HG03045 (cell line): ENCODE data around the gene ZFPM1.

ENCODE experiments used
- ATAC-seq: cut with Tn5 transposase; IDR thresholded peaks from one replicate; pipeline ENCODE4 v1.9.1; 2021; ENCODE audit warnings: mild to moderate bottlenecking, moderate library complexity; ENCODE audit not compliant: unreplicated experiment

The ZFPM1 gene

DNA sequence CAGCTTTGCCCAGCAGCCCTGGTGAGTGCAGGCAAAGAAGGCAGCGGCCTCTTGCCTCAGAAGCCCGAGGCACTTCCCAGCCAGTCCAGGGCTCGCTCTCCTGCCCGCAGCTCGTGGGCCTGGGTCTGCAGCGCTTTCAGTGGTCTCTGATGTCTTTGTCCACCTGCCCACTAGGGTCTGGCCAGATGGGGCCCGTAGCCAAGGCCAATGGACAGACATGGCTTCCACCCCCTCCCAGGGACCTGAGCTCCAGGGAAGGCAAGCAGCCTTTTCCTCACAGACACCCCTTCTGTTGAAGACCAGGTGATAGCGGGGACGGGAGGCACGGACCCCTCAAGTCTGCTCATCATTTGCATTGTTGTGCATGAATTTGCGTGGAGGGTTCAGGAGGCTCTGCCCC lies 83.4 kb downstream of the ZFPM1 start:
- ATAC-seq = no peak

DNA sequence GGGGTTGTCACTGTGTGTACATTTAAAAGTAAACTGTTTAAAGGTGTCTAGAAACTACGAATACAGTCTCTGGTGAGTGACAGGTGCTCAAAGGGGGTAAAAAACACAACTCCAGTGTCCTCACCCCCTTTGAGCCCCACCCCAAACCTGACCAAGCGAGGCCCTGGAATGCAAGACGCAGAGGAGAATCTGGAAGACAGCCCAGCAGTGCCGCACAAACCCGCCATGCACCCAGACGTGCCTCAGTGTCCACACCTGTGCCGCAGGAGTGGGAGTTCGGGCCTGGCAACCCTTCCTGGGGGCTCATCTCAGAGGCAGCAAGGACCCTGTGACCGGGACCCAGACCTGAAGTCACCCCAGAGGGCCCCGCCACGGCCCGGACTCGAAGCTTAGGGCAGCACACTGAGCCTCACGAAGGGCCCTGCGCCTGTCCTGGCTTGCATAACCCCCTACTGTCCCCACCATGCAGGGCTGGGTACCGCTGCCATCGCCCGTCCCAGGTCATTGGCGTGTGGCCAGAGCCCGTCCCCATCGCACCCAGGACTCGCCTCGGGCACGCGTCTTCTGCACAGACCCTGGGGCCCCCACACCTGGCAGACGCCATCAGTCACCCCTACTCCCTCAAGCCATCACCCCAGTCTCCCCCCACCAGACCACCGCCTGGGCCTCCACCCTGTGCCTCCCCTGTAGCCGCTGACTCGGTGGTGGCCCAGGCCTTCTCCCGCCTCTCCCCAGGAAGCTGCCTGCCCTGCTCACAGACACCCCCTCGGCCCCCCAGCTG lies 84.1 kb downstream of the ZFPM1 start:
- ATAC-seq = no peak

DNA sequence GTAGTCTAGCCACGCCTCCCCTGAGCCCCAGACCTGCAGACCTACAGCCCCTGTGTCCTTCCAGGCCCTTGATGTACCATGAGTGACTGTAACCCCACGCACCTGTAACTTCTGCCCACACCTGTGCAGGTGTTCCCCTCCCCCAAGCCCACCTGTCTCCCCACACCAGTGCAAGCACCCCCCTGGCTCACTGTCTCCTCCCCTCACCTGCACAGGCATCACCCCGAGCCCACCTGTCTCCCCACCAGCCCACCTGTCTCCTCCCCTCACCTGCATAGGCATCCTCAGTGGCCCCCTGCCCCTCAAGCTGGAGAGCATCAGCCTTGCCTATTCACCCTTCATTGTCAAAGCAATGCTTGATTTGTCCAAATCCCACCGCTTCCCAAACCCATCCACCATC lies 84.8 kb downstream of the ZFPM1 start:
- no peak for ATAC-seq

DNA sequence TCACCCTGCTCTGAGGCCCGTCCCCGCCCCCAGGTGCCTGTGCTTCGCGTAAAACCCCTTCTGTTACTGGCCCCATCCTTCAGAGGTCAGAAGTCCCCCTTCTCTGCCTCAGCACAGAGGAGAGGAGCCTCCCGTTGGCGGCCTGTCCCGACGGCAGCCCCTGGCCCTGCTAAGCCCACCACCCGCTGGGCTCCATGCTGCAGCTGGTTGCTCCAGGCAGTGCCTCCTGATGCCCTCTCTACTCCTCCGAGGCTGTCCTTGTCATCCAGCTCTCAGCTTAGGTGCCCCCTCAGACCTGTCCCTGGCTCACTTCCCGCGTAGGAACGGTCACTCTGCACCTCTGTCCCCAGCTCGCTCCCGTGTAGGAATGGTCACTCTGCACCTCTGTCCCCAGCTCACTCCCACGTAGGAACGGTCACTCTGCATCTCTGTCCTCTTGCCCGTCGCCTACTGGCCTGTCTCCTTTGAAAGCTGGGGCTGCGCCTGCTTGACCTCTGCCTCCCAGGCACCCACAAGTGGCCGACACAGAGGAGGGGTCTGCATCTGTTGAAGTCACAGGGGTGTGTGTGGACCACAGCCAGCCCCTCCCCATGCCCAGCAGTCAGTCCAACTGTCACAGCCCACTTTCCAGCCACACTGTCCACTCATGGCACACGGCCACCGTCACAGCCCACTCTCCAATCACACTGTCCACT lies 85.4 kb downstream of the ZFPM1 start:
- no peak for ATAC-seq

DNA sequence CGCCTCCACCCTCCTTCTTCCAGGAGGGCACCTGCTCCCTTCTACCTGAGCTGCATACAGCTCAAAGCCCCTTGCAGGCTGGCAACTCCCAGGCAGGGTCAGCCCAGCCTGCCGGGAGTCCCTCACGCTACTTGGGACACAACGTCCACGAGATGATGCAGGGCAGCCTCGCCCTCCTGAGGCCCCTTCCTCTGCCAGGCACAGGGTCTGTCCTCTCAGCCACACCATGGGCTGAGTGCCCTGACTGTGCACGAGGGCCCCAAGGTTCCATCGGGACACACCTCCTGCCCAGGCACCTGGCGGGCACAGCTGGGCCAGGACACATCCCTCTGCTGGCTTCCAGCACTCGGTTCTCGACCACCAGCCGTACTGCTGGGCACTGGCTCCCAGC lies 86.2 kb downstream of the ZFPM1 start:
- ATAC-seq = no peak

DNA sequence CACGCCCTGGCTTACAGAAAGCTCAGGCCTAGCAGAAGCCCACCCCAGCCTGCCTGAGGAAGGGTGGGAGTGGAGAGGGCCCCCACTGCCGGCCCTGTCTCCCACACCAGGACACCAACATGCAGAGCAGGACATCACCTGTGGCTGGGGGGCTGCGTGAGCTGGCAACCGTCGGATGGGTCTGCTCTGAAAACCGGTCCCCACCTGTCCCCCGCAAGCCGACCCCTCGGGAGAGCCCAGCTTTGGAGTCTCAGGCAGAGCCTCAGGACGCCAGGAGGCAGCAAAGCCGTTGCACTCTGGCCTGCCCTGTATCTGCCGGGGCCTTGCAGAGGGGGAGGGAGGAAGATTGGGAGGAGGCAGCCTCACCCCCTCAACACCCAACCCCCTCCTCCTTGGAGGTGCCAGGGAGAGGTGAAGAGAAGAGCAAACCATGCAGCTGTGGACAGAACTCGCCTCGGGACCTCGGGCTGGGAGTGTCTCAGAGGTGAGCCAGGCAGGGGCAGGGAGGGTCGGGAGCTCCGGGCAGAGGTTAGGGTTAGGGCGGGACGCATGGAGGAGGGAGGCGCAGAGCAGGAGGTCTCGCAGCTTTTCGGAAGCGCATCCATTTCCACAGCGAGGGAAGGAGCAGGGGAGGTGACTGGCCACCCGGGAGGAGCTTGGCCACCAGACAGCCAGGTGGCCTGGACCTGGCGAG lies 86.7 kb downstream of the ZFPM1 start:
- ATAC-seq = no peak

DNA sequence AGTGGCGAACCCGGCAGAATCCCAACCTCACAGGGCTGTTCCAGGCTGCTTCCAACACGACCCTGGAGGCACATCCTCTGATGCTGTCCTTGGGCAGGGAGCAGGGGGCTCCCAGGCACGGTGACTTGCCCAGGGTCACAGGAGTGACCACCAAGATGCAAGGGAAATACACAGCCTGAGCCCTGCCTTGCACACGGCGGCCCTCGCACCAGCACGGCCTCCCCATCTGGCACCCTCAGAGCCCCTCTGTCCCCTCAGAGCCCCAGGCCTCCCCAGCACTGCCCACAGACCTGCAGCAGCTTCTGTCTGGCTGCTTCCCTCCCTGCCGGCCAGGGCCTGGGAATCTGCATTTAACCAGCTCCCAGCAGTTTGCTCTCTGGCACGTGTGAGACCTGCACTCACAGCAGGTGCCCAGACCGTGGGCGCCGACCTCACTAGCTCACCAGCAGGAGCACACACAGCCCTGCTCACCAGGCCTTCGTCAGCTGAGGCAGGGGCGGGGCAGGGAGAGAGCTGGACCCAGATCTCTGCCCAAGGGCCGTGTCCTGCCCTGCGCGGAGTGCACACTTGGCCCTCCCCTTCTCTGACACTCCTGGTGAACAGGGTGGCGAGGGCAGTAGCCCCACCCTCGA lies 87.4 kb downstream of the ZFPM1 start:
- no peak for ATAC-seq

DNA sequence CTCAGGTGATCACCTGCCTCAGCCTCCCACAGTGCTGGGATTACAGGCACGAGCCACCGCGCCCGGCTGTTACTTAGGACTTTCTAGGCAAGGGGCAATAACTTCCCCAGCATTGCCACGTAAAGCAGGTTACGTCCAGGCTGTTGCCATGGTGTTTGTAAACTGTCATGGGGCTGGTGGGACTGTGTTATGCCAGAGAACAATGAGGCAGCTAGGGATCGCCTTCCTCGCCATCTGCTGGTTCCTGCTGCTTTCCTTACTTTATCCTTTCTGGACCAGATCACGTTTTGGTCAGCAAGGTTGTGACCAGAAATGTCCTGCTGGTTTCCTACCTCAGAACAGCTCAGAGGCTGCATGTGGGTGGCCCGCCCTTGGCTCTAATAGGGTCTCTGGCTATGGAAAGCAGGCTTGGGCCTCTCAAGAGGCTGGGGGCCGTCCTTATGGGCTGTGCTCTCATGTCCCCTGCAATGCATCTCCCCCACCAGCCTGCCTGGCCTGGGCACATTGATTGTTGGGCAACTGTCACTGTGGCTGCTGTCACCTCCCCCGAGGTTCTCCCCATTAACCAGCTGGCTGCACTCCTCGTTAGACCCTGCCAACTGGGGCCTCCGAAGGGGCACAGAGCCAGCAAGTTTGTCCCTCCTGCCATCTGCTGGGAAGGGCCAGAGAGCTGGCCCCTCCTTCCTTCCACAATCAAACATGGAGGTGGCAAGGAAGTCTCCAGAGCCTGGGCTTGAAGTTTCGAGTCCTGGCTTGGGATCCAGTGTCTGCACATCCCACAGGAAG lies 88.9 kb downstream of the ZFPM1 start:
- ATAC-seq = no peak

DNA sequence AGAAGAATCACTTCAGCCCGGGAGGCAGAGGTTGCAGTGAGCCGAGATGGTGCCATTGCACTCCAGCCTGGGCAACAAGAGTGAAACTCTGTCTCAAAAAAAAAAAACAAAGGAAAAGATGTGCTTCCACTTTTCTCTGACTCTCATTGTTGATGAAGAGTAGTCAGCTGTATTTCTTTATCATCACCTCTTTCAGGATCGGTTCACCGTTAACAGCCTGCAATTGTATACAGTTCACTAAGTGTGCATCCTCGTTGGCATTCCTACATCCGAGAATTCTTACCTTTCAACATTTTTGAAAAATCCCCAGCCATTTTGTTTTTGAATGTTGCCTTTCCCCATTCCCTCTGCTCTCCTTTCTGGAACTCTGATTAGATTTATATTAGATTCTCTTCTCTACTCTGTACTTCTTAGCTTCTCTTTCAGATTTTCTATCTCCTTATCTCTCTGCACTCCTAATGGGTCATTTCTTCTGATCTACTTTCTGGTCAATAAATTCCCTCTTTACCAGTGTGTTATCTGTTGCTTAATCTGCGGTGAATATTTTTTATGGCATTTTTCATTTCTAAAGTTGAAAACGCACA lies 90.2 kb downstream of the ZFPM1 start:
- no peak for ATAC-seq

DNA sequence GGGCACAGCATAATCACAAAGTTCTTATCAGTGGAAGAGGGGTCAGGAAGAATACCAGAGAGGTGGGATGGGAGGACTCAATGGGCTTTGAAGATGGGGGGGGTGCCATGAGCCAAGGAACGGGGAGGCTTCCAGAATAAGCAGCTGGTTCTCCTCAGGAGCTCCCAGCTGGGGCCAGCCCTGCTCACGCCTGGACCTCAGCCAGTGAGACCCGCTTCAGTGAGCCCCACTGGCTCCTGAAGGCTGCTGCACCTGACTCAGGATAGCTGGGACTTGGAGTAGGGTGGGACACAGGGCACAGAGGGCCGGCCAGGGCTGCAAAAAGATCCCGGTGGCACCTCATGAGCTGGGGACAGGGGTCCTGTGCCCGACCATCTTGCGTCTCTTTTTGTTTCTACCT lies 92.7 kb downstream of the ZFPM1 start:
- ATAC-seq = no peak

DNA sequence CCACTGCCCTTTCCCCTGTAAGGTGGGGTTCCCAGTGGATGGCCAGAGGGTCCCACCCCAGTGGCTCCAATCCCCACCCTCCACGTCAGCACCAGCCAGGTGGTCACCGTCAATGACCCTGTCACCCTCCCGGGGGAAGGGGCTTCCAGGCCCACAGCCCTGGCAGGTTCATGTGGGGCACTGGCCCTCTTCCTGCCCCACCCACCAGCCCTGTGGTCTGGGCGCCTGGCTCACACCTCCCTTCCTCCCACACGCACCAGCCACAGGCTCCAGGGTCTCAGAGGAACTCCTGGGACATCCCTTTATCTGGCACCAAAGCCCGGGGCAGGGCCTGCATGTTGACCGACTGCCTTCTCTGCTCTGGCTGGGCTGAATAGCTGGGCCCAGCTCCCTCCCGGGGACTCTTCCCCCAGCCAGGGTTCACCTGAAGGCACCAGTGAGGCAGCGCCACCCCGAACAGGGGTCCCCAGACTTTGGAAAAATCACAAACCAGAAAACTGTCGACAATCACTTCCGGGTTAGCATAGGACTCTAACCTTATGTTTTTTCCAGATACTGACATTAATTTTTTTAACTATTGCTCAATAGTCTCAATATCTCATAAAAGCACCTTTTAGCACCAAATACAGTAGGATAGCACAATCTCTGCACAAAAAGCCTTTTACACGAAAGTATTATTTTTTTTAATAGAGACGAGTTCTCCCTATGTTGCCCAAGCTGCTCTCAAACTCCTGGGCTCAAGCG lies 95.2 kb downstream of the ZFPM1 start:
- ATAC-seq = no peak

DNA sequence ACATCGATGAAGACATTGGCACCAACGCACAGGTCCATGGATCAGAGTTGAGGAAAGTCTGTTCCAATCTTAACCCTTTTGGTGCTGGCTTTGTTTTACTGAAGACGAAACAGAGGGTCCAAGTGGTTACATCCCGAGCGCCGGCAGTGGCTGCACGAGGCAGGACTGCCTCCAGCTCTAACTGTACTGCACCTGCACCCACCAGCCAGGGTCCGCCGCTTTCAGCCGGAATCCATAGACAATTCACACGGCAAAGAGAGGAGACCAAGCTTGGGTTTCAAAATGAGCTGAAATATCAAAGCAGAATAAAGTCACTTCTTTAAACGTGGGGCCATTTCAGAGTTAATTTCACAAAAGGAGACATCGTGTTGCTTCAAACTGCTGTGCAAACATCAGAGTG lies 95.9 kb downstream of the ZFPM1 start:
- no peak for ATAC-seq

DNA sequence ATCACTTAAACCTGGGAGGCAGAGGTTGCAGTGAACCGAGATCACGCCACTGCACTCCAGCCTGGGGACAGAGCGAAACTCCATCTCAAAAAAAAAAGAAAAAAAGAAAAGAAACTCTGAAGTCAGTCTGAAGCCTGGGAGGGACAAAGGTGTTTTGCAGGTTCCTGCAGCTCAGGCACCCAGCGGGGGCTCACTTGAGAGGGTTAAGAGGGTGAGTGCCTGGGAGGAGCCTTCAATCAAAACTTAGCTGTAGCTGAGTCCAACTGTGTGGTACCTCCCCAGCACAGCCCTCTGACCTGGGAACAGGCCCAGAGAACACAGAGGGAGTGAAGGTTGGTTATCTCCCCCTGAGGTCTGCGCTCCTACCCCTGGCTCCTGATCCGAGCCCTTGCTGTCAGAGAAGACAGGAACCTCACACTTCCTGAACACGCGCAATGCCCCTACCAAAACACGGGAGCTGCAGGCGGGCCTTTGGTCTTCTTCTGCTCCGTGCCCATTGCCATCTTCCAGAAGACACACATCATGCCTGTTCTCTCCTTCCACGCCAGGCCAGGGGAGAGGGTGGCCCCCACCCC lies 96.7 kb downstream of the ZFPM1 start:
- no peak for ATAC-seq

DNA sequence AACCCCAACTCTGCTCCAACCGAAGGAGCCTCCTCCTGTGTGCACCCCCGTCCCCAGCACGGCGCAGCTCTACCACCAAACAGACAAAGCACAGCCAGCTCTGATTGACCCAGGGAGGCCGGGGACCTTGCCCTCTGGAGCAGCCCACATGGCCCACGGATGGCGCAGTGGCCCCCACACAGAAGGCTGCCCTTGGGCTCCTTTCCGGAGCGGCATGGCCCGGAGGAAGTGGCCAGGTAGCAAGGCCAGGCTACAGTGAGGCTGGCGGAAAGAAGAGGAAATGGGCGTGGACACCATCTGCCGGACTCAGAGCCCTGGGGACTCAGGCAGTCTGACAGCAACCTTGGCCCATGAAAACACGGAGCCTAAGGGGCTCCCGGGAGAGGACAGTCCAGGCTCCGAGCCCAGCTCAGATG lies 97.2 kb downstream of the ZFPM1 start:
- no peak for ATAC-seq

DNA sequence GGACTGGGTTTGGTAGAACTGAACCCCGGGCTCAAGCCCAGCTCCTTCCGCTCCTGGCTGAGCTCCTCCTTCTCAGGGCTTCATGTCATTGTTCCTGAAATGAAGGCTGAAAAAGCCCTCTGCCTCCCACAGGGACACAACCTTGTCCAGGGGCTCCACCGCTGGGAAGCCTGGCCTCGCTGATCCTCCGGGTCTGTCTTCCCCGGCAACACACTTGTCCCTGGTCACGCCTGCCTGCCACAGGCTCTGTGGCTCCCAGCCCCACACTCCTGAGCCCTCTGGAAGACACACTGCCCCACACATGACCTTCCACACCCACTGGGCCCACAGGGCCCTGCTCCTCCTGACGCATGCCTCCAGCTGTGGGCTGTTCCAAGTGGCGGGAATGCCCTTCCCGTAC lies 99.1 kb downstream of the ZFPM1 start:
- no peak for ATAC-seq

DNA sequence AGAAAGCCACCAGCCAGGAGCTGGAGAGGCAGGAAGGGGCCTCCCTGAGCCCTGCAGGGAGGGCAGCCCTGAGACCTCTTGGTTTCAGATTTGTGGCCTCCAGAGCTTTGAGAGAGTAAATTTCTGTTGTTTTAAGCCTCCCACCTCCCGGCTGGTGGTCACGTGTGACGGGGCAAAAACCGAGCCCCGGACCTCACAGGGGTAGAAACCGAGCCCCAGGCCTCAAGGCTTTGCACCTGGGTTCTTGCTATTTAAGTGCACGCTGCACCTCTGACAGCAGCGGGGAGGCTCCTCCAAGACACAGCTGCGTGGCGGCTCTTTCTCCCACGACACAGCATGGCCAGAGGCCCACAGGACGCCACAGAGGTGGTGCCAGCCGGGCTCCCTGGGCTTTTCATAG lies 99.7 kb downstream of the ZFPM1 start:
- no peak for ATAC-seq

DNA sequence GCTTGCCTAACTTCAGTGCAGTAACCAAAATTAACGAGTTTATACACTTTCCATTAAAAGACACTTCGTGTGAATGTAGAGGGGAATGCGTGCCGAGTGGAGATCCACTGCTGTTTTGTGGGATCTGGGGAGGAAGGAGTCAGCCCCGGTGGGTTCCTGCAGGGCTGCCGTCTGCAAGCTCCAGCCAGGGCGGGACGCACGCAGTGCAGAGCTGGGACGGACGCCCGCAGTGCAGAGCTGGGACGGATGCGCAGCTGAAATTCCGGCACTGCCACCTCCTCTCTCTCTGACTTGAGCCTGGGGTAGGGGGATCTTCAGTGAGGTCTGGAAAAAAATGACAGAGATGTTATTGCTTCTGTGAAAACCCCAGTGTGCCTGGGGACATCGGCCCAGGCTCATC lies 100.7 kb downstream of the ZFPM1 start:
- no peak for ATAC-seq

DNA sequence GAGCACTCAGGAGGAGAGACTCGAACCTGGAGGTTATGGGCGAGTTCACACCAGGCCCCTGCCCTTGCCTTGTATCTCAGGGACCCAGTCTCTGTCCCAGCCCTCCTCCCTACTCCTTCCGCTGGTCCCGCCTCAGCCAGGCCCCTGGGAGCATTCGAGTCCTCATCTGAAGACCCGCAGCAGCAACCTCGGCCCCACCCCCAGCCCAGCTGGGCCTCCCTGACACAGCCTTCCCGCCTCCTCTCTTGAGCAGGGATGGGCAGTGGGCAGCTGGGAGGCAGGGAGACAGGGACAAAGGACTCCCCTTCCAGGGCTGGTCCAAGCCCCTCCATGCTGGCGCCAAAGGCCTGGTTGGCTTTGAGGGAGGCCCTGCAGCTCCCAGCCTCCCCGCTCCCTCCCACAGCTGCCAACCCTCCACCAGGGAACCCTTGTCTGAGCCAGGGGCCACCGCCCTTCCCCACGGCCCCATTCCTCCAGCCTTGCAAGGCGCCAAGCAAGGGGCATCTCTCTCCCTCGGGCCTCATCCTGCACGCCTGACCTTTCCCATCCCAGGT lies 101.7 kb downstream of the ZFPM1 start:
- no peak for ATAC-seq
